Transverse colon (tissue), 4 donors: ENCODE measurements around the gene ATAD1. TPM values are rescaled to one million over a fixed set of nuclear protein-coding genes. Genes with fewer than 3 reads are reported as not detected.
"Not testable (repeated sequence)": the region's sequence is repeated elsewhere in the genome, so short reads cannot be mapped to it uniquely, and the experiment has no call there.

Experiments
- DNase-seq: peaks from one replicate; pipeline ENCODE4 v3.0.0-alpha.2; 2019
- H3K27ac ChIP-seq, 4 donors: fragments of 200-600 bp; sonication (generic); 2 replicates each; pipeline ENCODE4 v1.5.1; 2016 to 2018; ENCODE audit warnings: inconsistent platforms in 4 of 4
- H3K27me3 ChIP-seq: fragments of 200-600 bp; sonication (generic); 2 replicates; pipeline ENCODE4 v1.5.1; 2017; ENCODE audit warnings: inconsistent platforms
- H3K36me3 ChIP-seq, 4 donors: fragments of 200-600 bp; sonication (generic); 2 replicates each; pipeline ENCODE4 v1.5.1; 2017 to 2019; ENCODE audit warnings: inconsistent platforms in 4 of 4
- H3K4me1 ChIP-seq, 4 donors: fragments of 200-600 bp; sonication (generic); 2 replicates each; pipeline ENCODE4 v1.5.1; 2017 to 2020; ENCODE audit warnings: inconsistent platforms in 4 of 4
- H3K4me3 ChIP-seq, 4 donors: fragments of 200-600 bp; sonication (generic); 1 replicate in 1 of 4; 2 replicates in 3 of 4; pipeline versions ENCODE4 v1.5.1 to v1.6.1; 2017 to 2019; ENCODE audit warnings: inconsistent platforms in 4 of 4
- H3K9me3 ChIP-seq, 2 donors: fragments of 200-600 bp; sonication (generic); 2 replicates each; pipeline ENCODE4 v1.5.1; 2017 to 2019; ENCODE audit warnings: inconsistent platforms in 2 of 2
- EP300 ChIP-seq: sonication (generic); formaldehyde crosslinking; IDR thresholded peaks from one replicate; pipeline ENCODE4 v1.6.1; 2017; ENCODE audit warnings: antibody characterized with exemption, low read depth
- POLR2A ChIP-seq: fragments of 450-650 bp; IDR thresholded peaks from one replicate; pipeline ENCODE4 v1.6.1; 2016; ENCODE audit warnings: antibody characterized with exemption, mild to moderate bottlenecking, moderate library complexity
- POLR2AphosphoS5 ChIP-seq, 3 donors: sonication (generic); formaldehyde crosslinking; IDR thresholded peaks; one replicate each; pipeline ENCODE4 v1.6.1; 2016; ENCODE audit warnings: antibody characterized with exemption in 3 of 3
- WGBS, 2 donors: methylation state at CpG; one replicate each; pipeline ENCODE4 v1.1.5; 2018; ENCODE audit warnings: low coverage in 1 of 2; 5-methylcytosine and 5-hydroxymethylcytosine counted together
- in situ Hi-C, 4 donors: fragments of 200-750 bp; cut with MboI; loops; one replicate each; pipeline versions ENCODE4 v1.15.0 to v1.15.1; 2017; ENCODE audit warnings: low sequenced_read_pairs in 3 of 4, low pct_ligation_motif_present in 1 of 4, low pct_unique_long_range_greater_than_20kb in 1 of 4
- intact Hi-C: fragments of 100-400 bp; cut with DNase I; formaldehyde crosslinking; loops from one replicate; pipeline ENCODE4 v1.15.1; 2023; ENCODE audit warnings: low total_unique reads
- total RNA-seq, 4 donors: library from RNA; depleted of rRNA; stranded (reverse); fragments of >200 nt; gene quantifications; one replicate each; pipeline ENCODE4 v1.1.0, GENCODE V29; 2016
- TF ChIP-seq, protein P1 (sequence below), 5 experiments: fragments of 200-600 bp in 3 of 5; fragments of 450-650 bp in 2 of 5; sonication (generic) in 3 of 5; IDR thresholded peaks; 1 replicate in 2 of 5; 2 replicates in 3 of 5; pipeline ENCODE4 v1.5.1; 2016 to 2017; ENCODE audit warnings: antibody characterized with exemption in 5 of 5, inconsistent platforms in 3 of 5, mild to moderate bottlenecking in 2 of 5, moderate library complexity in 1 of 5

ATAD1 gene
- total RNA-seq, 4 donors from 2014 or later = 8.6 to 43.5 (median 35.8) TPM

DNA sequence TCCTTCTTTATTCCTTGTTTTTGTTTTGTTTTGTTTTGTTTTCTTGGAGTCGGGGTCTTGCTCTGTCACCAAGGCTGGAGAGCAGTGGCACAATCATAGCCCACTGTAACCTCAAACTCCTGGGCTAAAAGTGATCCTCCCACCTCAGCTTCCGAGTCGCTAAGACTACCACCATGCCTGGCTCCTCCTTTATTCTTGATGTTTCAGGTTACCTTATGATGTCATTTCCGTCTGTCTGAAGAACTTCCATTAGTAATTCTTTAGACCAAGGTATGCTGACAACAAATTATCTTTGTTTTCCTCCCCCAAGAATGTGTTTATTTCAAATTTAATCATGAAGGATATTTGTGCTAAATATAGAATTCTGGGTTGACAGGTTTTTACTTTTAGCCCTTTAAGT lies 18.1 kb upstream of the ATAD1 start:
- no peak overlapping the region for H3K27ac ChIP-seq
- no peak for TF ChIP-seq EP300
- TF ChIP-seq, protein P1, sequence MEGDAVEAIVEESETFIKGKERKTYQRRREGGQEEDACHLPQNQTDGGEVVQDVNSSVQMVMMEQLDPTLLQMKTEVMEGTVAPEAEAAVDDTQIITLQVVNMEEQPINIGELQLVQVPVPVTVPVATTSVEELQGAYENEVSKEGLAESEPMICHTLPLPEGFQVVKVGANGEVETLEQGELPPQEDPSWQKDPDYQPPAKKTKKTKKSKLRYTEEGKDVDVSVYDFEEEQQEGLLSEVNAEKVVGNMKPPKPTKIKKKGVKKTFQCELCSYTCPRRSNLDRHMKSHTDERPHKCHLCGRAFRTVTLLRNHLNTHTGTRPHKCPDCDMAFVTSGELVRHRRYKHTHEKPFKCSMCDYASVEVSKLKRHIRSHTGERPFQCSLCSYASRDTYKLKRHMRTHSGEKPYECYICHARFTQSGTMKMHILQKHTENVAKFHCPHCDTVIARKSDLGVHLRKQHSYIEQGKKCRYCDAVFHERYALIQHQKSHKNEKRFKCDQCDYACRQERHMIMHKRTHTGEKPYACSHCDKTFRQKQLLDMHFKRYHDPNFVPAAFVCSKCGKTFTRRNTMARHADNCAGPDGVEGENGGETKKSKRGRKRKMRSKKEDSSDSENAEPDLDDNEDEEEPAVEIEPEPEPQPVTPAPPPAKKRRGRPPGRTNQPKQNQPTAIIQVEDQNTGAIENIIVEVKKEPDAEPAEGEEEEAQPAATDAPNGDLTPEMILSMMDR (IDR thresholded peaks at IDR 0.05) = no peak
- TF ChIP-seq POLR2AphosphoS5 (IDR thresholded peaks at IDR 0.05) = no peak
- TF ChIP-seq POLR2A = no peak
- intact Hi-C loops (no loop called here), in situ Hi-C loops (loop anchor here in 1 of 4 donors (25.0 kb wide), 1 partner anchor 701 kb away; no protein-coding TSS in a partner anchor)
- H3K27me3 ChIP-seq = no peaks in the 10 kb centered on the region
- H3K4me3 ChIP-seq = no peak overlapping the region
- no peaks in the 10 kb centered on the region for H3K4me1 ChIP-seq
- no peaks in the 10 kb centered on the region for H3K36me3 ChIP-seq
- no peak for DNase-seq
- 91 to 93% methylated on average over 3 to 4 of the region's 4 CpGs for WGBS, 2 donors
- no peaks in the 10 kb centered on the region for H3K9me3 ChIP-seq

DNA sequence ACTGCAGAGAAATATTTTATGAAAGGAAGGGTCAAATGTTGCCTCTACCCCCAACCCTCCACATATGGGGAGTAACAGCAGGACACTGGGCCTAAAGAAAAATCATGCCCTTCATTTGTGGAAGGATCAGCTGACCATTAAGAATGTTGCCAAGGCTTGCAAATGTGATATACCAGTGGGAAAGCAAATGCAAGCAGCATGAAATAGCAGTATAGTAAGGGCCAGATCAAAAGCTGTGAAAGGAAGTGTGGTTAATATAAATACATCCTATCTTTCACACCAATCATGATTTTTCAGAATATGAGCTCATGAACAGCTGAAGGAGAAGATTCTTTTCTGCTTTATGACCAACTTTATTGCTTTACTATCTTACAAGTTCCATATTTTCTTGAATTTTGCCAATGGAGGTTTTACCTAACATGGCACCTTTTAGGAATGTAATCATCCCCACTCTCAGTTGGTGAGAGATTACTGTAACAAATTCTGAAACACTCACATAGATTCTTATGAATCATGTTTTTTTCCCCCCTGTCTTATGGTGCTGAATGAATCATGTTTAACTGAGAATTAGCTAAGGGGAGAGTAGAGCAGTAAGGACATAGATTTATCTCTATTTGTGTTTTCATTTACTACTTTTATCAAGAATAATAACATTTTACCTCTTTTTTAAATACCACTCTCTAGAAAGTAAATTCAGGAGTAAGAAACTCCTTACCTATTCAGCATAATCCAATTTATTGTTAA lies 12.1 kb upstream of the ATAD1 start:
- in situ Hi-C loops (loop anchor here in 1 of 4 donors (25.0 kb wide), 1 partner anchor 707 kb away; no protein-coding TSS in a partner anchor), intact Hi-C loops (no loop called here)
- Histone ChIP-seq H3K4me1 (no peaks in the 10 kb centered on the region), H3K36me3 (no peaks in the 10 kb centered on the region), H3K9me3 (no peaks in the 10 kb centered on the region), H3K27ac (no peak overlapping the region), H3K27me3 (no peaks in the 10 kb centered on the region), H3K4me3 (no peak overlapping the region)
- TF ChIP-seq, protein P1 (IDR thresholded peaks at IDR 0.05) = no peak
- TF ChIP-seq POLR2A = no peak
- TF ChIP-seq POLR2AphosphoS5 (IDR thresholded peaks at IDR 0.05) = no peak
- no peak for TF ChIP-seq EP300
- DNase-seq = no peak

DNA sequence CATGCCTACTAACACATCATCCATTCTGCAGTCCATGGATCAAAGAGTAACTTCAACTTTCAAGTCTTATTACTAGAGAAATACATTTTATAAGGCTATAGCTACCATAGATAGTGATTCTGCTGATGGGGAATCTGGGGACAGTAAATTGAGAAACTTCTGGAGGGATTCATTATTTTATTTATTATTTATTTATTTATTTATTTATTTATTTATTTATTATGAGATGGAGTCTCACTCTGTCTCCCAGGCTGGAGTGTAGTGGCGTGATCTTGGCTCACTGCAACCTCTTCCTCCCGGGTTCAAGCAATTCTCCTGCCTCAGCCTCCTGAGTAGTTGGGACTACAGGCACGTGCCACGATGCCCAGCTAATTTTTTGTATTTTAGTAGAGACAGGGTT lies 11.0 kb upstream of the ATAD1 start:
- H3K27me3 ChIP-seq, intact Hi-C loops, H3K27ac ChIP-seq, H3K4me3 ChIP-seq, DNase-seq, H3K4me1 ChIP-seq, H3K9me3 ChIP-seq, H3K36me3 ChIP-seq: not testable (repeated sequence)
- 91 to 95% methylated on average over 4 of the region's 4 CpGs for WGBS, 2 donors
- in situ Hi-C loops = loop anchor here in 1 of 4 donors (25.0 kb wide), 1 partner anchor 708 kb away; no protein-coding TSS in a partner anchor

DNA sequence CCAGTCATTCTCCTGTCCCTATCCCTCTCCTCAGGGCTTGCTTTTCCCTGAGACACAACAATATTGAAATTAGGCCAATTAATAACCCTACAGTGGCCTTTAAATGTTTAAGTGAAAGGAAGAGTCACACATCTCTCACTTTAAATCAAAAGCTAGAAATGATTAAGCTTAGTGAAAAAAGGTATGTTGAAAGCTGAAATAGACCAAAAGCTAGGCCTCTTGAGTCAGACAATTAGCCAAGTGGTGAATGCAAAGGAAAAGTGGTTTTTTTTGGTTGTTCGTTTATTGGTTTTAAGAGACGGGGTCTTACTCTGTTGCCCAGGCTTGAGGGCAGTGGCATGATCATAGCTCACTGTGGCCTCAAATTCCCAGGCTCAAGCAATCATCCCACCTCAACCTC lies 9.7 kb upstream of the ATAD1 start:
- Histone ChIP-seq H3K9me3 (no peaks in the 10 kb centered on the region), H3K27me3 (no peaks in the 10 kb centered on the region), H3K4me1 (no peaks in the 10 kb centered on the region), H3K27ac (no peak overlapping the region), H3K4me3 (no peak overlapping the region), H3K36me3 (no peaks in the 10 kb centered on the region)
- DNase-seq = no peak
- 85% methylated on average over 2 of the region's 2 CpGs; no CpG with 5 or more reads in 1 of the 2 donors for WGBS, 2 donors
- in situ Hi-C loops = loop anchor here in 1 of 4 donors (25.0 kb wide), 1 partner anchor 710 kb away; no protein-coding TSS in a partner anchor
- intact Hi-C loops = no loop called here
- TF ChIP-seq POLR2AphosphoS5 (IDR thresholded peaks at IDR 0.05) = no peak
- no peak for TF ChIP-seq POLR2A
- TF ChIP-seq, protein P1 (IDR thresholded peaks at IDR 0.05) = no peak
- no peak for TF ChIP-seq EP300

DNA sequence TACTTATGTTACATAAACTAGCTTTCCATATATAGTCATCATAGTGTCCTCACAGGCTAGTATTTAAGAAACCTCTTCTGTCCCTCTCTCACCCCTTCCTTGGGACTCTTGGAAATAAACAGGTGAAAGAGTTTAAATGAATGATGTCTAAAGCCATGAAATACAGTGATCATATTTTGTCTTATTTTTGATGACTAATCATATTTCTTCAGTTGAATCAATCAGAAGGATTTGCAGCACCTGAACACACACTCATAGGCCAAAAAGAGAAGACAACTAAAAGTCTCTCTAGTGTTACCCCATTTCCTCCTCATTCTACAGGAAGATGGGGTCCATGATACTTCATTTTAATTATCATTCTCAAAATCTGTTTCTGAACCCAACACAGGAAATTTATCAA lies 8.6 kb upstream of the ATAD1 start:
- no peaks in the 10 kb centered on the region for H3K9me3 ChIP-seq
- H3K27me3 ChIP-seq = no peaks in the 10 kb centered on the region
- no peaks in the 10 kb centered on the region for H3K4me1 ChIP-seq
- DNase-seq = no peak
- H3K36me3 ChIP-seq = no peaks in the 10 kb centered on the region
- no peak overlapping the region for H3K4me3 ChIP-seq
- in situ Hi-C loops (loop anchor here in 1 of 4 donors (25.0 kb wide), 1 partner anchor 711 kb away; no protein-coding TSS in a partner anchor), intact Hi-C loops (no loop called here)
- no peak overlapping the region for H3K27ac ChIP-seq
- TF ChIP-seq, protein P1 (IDR thresholded peaks at IDR 0.05) = no peak
